Embryonic facial prominence (tissue), 1 donor: Measurements from ENCODE around the gene CACNA1A.
"Not testable (repeated sequence)": the region's sequence is repeated elsewhere in the genome, so short reads cannot be mapped to it uniquely, and the experiment has no call there.

Experiments used
- DNase-seq: peaks from one replicate; pipeline ENCODE4 v3.0.0-alpha.2; 2016; ENCODE audit errors: extremely low spot score

The CACNA1A gene

GRCh38 chr19:13363954-13364353, 142.3 kb downstream of the CACNA1A start:
- DNase-seq, result no peak

DNA sequence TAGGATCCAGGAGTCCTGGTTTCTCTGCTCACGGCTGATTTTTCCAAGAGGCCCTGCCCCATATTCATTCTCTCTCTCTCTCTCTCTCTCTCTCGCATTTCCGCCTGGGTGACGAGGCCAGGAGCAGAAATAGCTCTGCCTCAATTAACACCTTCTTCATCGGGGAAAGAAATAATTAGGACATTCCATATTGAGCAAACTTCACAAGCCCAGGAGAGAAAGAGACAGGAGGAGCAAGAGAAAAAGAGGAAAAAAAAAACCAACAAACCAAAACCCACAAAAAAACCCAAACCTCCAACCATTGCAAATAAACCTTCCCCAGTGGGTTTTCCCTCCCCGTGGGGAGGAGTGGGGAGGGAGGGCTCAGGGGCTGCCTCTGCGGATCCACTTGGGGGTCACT, 143.0 kb downstream of the CACNA1A start:
- DNase-seq, result no peak

DNA sequence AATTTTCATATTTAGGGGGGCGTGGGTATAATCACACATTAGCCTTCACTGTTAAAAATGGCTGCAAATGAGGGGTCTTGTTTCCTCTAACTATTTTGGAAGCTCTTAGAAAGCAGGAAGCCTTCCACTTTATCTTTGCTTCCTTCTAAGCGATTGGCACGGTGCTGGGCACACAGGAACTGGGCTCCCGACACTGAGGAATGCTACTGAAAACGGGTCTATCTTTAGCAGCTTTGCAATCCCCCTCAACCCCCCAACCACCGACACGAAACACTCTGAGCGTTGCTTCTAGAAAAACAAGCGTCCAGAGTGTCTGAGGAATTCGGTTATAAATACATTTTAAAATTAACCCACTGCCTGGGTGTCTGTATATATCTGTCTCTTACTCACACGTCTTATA, 143.6 kb downstream of the CACNA1A start:
- no peak for DNase-seq

GRCh38 chr19:13361726-13362125, 144.6 kb downstream of the CACNA1A start:
- DNase-seq, result not testable (repeated sequence)

GRCh38 chr19:13356686-13357280, 149.5 kb downstream of the CACNA1A start:
- no peak for DNase-seq

DNA sequence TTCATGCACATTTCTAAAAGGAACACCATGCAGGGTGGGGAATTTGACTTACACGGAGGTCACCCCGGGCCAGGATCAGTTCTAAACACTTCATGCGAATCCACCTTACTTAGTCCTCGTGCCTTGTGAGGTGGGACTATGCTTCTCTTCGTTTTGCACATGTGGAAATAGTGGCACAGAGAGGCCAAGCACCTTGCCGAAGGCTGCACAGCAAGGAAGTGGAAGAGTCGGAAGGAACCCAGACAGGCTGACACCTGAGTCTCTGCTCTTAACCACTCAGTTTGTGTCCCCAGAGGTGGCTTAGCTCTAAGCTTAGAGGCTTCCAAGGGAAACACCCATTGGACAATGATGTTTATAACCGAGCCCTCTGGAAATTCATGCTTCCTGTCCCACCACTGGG, 150.1 kb downstream of the CACNA1A start:
- no peak for DNase-seq

- DNase-seq, result no peak
Observed at GRCh38 chr19:13355356-13355755, 150.9 kb downstream of the CACNA1A start.

GRCh38 chr19:13353625-13354024, 152.7 kb downstream of the CACNA1A start:
- no peak for DNase-seq

- no peak for DNase-seq
Observed at GRCh38 chr19:13350759-13351158, 155.5 kb downstream of the CACNA1A start.

- no peak for DNase-seq
Observed at GRCh38 chr19:13350072-13350471, 156.2 kb downstream of the CACNA1A start.

DNA sequence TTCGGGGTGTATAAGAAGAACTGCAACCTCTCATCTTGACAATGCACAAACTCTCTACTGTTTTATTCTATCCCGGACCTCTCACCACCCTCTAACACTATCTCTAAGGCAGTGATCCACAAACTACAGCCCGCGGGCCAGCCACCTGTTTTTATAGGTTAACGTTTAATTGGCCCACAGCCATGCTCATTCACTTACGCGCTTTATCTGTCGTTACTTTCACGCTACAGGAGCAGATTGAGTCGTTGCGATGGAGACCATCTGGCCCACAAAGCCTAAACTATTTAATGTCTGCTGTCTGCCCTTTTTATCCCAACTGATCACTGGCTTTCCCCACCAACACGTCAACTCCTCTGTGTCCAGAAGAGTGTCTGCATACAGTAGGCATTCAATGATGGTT, 158.9 kb downstream of the CACNA1A start:
- DNase-seq, result no peak

GRCh38 chr19:13343514-13343913, 162.8 kb downstream of the CACNA1A start:
- no peak for DNase-seq

GRCh38 chr19:13342672-13343071, 163.6 kb downstream of the CACNA1A start:
- no peak for DNase-seq

GRCh38 chr19:13339869-13340268, 166.4 kb downstream of the CACNA1A start:
- no peak for DNase-seq

DNA sequence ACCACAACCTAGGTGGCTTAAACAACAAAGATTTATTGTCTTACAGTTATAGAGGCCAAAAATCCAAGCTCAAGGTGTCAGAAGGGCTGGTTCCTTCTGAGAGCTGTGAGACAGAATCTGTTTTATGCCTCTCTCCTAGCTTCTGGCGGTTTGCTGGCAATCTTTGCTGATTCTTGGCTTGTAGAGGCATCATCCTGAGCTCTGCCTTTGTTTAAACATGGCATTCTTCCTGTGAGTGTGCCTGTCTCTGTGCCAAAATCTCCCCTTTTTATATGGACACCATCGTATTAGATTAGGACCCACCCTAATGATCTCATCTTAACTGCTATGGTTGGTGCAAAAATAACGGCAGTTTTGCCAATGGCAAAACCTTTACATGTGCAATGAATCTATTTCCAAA, 169.1 kb downstream of the CACNA1A start:
- no peak for DNase-seq

DNA sequence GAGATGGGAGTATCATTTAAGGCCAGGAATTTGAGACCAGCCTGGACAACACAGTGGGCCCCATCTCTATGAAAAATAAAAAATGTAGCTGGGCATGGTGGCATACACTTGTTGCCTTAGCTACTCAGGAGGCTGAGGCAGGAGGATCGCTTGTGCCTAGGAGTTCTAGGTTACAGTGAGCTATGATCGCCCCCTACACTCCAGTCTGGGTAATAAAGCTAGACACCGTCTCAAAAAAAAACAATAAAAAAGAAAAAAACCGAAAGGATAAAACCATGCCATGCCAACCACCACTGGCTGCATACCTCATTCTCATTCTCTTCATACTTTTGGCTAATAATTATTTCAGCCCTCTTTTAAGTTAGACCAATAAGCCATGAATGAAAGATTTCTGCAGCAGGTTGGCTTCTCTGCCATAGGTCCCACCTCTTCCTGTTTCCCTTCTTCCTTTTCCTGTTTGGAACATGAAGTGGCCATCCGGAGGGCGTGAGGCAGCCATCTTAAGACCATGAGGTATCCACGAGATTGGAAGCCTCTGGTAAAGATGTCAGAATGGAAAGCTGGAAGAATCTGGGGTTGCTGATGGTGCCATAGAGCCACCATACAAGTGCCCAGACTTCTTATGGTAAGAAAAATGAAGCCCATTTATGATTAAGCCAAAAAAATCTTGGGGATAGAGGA, 171.3 kb downstream of the CACNA1A start:
- DNase-seq, result no peak

- no peak for DNase-seq
Observed at GRCh38 chr19:13330285-13330684, 176.0 kb downstream of the CACNA1A start.

DNA sequence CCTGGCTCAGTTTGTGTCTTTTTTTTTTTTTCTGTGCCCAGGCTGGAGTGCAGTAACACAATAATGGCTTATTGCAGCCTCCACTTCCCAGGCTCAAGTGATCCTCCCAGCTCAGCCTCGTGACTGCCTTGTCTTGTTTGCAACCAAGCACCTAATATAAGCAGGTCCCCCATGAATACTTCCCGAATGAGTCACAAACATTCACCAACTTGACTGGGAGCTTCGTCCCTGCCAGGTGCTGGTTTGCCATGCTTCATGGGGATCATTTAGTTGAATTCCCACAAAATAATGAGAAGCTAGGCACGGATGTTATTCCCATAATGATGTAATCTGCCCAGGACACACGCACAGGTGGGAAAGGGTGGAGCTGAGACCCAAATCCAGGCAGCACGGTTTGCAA, 176.5 kb downstream of the CACNA1A start:
- DNase-seq, result no peak

GRCh38 chr19:13328241-13328640, 178.0 kb downstream of the CACNA1A start:
- no peak for DNase-seq

DNA sequence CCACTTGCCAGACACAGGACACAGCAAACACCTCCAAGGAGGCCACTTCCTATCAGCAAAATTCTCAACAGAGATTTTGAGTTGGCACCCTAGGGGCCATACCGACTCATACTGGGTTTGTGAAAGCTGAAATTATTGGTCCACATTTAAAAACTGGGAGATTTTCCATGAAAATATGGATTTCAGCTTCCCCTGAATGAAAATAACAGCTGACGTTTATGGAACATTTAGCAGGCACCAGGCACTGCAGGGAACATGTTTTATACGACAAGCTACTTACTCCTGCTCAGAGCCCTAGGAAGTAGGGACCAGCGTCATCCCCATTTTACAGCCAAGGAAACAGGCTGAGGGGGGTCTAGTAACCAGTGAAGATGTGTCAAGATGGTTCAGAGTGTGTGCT, 186.8 kb downstream of the CACNA1A start:
- DNase-seq, result no peak

DNA sequence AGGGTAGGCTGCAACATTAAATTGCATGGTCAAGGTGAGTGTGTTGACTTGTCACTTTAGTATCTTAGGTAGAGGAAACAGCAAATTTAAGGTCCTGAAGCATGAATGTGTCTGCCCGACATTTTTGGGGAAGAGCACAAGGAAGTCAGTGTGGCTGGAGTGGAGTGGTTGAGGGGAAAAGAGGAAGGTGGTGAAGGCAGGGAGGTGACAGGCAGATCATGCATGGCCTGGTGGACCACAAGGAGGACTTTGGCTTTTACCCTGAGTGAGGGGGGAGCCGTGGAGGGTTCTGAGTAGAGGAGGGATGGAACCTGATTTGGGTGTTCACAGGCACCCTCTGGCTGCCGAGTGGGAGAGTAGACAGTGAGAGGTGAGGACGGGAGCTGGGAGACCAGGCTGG, 188.1 kb downstream of the CACNA1A start:
- DNase-seq, result no peak

DNA sequence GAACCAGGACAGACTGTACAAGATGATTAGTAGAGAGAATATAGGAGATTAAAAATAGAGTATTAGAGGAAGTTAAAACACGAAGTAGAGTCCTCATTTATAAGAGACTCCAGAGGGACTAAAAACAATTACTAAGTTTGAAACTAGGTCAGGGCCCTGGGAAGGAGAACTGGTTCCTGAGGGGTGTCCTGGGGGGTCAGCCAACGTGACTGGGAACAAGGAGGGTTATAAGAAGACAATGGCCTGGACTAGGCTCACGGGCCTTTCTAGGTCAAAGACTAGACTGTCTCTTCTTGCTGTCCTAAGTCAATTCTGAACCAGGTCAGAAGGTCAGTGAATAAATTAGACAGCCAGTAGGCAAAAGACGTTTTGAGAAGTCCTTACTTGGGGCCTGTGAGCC, 190.8 kb downstream of the CACNA1A start:
- no peak for DNase-seq

- DNase-seq, result no peak
Observed at GRCh38 chr19:13314761-13315160, 191.5 kb downstream of the CACNA1A start.

DNA sequence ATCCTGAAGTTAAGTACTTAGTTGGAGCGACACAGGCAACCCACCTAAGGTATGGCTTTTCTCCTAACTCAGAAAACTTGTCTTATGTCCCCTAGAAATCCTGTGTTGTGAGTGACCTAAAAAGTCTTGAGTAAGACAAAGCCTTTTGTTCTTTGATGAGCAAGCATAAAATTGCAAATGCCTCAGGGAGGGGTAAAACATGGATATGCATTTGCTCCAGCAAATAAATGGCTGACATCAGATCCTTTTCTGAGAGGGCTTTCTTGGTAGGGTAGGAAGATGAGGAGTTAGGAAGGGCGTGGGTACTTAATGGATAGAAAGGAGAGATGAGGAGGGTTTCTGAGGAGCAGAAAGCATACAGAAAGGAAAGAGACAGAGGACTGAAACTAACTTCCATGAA, 192.4 kb downstream of the CACNA1A start:
- DNase-seq, result no peak
